GM19238 (cell line): ENCODE measurements around the gene NAPSA.
A peak's percentile ranks its signal among the peaks of the same experiment; 100 is the strongest.
"Not testable (repeated sequence)": the region's sequence is repeated elsewhere in the genome, so short reads cannot be mapped to it uniquely, and the experiment has no call there.

Experiments
- DNase-seq: peaks from one replicate; pipeline ENCODE4 v3.0.0; 2011; ENCODE audit warnings: low spot score; ENCODE audit not compliant: insufficient read length

The NAPSA gene

DNA sequence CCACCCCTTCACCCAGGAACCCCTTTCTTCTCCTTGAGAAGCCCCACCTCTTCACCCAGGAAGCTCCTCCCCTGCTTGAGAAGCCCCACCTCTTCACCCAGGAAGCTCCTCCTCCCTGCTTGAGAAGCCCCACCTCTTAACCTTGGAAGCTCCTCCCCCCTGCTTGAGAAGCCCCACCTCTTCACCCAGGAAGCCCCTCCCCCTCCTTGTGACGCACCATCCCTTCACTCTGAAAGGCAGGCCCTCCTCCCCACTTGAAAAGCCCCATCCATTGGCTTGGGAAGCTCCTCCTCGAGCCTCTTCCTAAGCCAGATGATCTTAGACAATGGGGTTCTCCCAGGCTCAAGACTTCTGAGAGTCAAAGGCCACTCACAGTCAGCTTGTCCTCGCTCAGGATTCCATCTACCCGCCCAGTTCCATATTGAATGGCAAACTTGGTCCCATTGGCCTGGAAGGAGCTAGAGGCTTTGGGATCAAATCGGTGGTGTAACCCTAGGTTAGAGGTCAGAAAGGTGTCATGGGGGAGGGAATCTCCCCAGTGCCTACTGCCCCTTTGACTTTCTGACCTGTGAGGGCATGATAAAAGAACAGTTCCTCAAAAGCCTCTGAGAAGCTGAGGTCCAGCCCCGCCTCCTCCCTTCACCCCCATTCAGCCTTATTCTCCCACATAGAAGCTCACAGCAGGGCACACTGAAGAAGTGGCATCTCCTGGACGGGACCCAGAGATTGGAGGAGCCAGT lies 4.0 kb downstream of the NAPSA start:
- no peak for DNase-seq

DNA sequence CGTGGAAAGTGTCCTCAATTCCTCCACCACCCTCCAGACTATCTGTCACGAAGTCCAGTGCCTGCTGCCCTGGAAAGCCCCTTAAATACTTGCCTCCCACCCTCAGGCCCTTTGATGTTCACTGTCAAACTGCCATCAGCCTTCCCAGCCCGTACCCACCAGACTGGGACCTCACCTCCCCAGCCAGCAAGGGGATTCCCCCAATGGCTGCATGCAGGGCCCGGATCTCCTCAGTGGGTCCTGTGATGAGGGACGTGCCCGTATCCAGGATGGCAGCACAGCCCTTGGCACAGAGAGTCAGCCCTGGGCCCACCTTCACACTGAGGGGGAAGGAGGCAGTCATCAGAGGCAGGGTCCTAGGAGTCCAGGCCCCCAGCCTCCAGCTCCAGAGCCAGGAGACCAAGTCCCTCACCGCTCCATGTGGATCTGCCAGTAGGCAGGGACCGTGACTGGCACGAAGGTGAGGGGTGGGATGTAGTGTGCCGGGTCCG lies 6.1 kb downstream of the NAPSA start:
- DNase-seq = no peak

DNA sequence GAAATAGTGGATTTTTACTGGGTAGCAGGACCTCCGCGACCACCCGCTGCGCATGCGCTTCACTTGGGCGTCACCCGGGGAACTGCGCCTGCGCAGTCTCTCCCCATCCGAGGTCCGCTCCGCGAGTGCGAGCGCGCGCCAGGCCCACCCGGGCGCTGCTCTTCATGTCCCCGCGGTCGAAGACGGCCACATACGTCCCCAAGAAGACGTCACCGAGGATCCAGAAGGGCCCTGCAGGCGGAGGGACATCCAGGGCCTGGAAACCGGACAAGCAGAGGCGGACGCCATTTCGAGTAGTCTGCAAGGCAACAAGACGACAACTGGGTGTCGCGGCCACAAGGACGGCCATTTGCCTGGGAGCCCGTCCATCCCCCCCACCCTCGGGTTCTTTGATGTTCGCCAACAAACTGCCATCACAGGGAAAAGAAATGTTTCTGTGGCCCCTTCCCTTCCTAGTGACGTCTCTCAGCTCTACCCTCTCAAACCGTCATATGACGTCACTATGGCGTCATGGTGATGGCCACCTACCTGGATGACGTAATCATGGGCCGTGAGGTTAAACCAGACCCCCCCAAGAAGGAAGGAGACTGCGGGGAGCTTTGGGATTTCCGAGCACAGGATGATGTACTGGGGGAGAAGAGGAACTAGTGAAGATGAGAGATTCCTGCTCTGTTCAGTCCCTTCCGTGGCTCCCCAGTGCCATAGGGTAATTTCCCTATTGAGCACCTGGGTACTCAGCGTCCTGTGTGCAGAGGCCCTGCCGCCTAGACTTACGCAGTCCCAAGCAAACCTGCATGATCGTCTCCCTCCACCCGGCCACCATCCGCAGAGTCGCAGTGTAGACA lies 6.7 kb downstream of the NAPSA start:
- DNase-seq = peak; percentile 70

DNA sequence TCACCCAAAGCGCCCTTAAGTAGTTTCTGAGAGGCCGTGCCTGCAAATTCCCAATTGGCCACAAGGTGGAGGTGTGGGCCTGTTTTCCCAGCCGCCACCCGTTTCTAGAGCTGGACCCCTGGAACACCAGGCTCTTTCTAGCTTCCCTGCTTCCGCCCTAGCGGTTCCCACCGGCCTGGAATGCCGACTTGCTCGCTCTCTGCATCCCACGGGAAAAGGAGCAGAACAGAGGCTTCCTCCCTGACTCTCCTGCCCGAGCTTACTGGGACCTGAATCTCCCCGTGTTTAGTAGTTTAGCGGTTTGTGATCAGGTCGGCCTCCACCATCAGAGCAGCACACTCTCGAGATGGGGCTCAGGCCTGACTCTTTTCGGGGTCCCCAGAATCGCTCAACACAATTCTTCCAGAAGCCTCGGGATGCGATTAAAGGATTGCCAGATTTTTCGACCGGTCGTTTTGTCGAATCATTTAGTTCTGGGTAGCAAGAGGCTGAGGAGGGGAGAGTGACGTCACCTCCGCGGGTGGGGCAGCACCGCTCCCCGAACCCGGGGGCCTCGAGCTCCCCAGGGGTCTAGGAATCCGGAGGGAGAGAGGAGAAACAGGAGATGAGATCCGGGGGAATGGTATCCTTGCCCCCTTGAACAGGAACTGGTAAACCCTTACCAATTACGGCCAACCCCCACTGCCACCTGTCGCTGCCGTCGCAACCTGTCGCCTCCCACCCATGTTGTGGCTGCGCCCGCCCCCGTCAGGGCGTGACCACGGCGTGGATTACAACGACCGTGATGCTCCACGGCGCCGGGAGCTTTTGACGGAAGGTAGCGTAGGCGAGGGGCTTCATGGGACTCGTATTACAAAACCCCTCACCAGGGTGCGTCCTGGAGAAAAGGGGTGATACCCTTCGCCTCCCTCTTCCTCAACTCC lies 8.0 kb downstream of the NAPSA start:
- DNase-seq = peak; percentile 46

DNA sequence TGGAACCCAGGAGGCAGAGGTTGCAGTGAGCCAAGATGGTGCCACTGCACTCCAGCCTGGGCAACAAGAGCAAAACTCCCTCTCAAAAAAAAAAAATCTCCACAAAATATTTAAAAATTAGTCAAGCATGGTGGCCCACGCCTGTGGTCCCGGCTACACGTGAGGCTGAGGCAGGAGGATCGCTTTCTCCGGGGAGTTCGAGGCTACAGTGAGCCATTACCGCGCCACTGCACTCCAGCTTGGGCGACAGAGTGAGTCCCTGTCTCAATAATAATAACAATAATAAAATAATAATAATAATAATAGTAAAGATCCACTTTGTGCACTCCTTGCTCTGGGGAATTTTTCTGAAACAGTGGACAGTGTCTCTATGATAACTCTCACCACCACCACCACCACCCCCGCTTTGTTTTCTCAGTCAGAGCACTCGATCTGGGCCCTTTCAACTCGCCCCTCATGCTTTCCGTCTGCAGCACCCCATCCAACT lies 8.7 kb downstream of the NAPSA start:
- DNase-seq = no peak

DNA sequence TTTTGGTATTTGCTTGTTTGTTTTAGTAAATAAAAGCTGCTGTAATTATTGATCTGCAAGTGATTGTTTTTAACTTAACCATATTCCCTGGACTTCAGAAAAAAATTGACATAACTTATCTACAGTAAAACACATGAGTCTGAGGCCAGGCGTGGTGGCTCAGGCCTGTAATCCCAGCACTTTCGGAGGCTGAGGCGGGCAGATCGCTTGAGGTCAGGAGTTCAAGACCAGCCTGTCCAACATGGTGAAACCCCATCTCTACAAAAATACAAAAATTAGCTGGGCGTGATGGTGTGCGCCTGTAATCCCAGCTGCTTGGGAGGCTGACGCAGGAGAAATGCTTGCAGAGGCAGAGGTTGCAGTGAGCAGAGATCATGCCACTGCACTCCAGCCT lies 12.0 kb downstream of the NAPSA start:
- not testable (repeated sequence) for DNase-seq

DNA sequence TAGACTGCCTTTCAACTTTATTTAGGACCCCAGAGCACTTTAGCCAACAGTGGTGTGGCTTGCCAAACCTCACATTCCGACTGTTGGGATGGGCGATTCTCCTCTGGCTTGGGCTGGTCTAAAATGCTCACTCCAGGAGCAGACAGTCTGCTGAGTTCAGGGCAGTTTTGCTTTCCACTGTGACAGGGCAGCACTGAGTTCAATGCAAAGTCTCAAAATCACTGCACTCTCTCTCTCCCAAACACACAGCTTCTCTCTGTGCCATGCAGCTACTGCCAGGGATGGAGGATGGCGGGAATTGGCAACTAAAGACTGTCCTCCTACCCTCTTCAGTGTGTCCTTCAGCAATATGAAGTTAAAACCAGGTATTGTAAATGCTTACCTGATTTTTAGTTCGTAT lies 13.2 kb downstream of the NAPSA start:
- DNase-seq = no peak

DNA sequence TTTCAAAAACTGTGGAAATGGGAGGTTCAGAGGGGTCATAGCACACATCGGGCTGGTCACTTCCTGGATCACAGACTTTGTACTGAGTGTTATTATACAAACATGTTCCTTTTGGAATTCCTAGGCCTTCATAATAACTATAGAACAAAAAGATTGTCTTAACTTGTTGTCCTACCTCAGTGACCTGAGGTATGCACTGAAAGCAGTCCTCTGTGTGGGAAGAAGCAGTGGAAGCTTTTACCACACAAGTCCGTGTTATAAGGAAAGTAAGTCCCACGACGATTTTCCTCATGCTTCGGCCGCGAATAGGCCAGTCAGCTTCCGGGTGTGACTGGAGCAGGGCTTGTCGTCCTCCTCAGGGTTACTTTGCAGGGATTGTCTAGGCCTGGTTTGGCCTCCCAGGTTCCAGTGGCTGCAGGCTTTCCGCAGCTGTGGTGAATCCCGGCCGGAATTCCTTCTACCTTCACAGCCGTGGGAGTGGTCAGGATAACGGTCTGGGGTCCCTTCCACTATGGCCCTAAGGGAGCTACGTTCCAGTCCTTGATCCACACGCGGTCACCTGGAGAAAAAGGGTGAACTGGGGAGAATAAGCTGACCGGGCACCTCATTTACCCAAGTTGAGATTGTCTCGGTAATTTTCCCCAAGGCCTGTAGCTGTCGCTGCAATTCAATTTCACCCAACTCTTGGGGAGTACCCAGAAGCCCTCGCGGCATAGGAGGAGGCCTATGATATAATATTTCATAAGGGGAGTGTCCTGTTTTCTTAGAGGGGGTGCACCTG lies 16.0 kb downstream of the NAPSA start:
- no peak for DNase-seq

DNA sequence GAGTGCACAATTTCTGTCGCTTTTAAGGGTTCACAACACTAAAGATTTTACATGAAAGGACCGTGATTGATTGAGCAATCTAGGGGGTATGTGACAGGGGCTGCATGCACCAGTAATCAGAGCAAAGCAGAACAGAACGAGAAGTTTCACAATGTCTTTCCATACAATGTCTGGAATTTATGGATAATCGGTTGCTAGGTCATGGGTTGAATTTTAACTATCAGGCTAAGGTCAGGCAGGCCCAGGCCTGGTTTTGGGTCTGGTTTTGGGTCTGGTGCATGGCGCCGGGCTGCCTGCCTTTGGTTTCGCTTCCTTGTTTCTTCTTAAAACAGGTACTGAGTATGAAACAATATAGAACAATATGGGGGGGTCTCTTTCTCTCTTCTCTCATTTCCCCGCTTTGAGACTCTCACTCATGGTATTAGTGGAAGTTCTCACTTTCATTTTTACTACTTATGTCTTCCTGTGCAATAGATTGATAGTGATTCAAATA lies 18.3 kb downstream of the NAPSA start:
- DNase-seq = not testable (repeated sequence)

DNA sequence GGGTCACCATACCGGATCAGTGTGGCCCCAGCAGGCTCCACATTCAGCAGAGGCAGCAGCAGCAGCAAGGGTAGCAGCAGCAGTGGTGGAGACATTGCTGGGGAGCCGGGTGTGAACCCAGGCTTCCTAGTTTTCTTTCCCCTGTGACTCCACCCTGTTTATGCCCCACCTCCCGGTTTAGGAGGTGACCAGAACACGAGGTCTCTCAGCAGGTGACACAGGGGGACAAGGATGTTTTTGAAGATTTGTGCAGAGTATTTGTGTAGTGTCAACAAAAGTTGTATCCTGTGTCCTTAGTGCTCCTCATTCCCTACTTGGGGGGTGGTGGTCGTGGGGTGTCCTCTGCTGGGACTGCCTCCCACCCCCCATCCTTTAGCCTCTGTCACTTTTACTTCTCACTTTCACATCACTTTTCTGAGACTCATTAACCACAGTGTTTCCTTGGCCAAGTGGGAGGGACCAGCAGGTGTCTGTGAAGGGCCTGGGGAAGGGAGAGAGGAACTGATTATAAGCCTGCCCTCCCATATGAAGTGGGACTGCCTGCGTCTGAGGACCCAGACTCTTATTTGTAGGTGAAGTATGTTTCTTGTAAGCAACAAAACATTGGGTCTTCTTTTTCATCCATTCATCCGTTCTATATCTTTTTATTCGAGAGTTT lies 20.6 kb downstream of the NAPSA start:
- DNase-seq = no peak

DNA sequence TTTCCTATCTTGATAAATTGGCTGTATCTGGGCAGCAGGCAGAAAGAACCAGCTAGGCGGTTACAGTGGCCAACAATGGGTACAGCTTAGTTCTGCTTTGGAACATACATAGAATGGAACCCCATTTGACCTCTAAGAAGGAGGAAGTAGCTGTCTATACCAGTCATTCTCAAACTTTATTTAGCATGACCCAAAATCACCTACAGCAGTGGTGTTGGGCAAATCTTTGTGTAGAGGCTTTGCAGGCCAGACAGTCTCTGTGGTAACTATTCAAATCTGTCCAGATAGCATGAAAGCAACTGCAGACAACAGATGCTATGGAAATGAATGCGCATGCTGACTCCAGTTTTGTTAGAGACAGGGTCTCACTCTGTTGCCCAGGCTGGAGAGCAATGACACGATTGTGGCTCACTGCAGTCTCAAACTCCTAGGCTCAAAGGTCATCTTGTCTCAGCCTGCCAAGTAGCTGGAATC lies 24.3 kb downstream of the NAPSA start:
- DNase-seq = no peak

DNA sequence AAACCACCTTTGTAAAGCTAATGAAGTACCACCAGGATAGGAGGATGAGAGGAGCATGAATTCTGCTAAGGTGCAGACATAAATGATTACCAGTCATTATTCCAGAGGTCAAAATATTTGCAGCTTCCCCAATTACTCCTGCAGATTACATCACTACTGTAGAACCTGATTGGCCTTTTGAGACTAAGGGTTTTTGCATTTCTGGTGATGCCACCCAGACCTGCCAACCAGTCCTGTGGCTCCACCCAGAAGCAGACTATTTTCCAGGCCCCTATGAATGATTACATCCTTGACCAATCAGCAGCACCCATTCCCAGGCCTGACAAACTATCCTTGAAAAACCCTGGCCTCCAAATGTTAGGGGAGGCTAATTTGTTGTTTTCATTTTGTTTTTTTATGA lies 25.1 kb downstream of the NAPSA start:
- DNase-seq = no peak

DNA sequence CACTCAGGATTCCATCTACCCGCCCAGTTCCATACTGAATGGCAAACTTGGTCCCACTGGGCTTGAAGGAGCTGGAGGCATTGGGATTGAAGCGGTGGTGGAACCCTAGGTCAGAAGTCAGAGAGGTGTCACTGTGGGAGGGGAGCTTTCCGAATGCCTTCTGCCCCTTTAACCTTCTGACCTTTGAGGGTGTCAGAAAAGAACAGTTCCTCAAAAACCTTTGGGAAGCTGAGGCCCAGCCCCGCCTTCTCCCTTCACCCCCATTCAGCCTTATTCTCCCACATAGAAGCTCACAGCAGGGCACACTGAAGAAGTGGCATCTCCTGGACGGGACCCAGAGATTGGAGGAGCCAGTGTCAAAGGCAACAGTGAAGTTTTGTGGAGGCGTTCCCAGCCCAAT lies 28.4 kb downstream of the NAPSA start:
- DNase-seq = not testable (repeated sequence)

DNA sequence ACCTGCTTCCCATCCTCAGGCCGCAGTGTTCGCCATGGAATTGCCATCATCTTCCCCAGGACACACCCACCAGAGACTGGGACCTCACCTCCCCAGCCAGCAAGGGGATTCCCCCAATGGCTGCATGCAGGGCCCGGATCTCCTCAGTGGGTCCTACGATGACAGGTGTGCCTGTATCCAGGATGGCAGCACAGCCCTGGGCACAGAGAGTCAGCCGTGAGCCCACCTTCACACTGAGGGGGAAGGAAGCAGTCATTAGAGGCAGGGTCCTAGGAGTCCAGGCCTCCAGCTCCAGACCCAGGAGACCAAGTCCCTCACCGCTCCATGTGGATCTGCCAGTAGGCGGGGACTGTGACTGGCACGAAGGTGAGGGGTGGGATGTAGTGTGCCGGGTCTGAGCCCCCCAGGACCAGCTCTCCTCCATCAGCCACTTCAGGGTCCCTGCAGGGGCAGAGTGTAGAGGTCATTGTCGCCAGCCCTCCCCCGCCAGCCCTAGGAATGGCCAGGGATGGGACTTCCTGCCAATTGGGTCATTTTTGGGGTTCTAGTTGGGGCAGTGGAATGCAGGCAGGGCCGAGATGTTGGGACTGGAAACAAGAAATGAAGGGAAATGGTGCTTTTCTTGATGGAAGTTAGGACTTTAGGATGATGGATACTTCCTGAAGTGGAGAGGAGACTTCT lies 30.6 kb downstream of the NAPSA start:
- DNase-seq = no peak

DNA sequence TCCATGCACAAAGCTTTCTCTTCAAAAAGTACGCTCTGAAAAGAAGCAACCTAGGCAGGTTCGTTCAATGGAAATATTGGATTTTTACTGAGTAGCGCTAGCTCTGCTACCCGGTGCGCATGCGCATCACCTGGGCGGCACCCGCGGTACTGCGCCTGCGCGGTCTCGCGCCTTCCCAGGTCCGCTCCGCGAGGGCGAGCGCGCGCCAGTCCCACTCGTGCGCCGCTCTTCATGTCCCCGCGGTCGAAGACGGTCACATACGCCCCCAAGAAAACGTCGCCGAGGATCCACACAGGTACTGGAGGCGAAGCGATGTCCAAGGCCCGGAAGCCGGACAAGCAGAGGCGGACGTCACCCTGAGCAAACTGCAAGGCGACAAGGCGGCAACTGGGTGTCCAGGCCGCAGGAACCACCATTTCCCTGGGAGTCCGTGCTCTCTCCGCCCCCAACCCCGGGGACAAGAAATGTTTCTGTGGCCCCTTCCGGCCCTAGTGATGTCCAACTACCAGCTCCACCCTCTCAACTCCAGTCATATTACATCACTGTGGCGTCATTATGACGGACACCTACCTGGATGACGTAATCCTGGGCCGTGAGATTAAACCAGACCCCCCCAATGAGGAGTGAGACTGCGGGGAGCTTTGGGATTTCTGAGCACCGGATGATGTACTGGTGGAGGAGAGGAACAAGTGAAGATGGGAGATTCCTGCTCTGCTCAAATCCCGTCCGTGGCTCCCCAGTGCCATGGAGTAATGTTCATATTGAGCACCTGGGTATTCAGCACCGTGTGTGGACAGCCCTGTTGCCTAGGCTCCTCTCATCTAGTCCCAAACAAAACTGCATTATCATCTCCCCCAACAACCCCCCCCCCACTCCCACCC lies 31.5 kb downstream of the NAPSA start:
- peak; percentile 82 for DNase-seq

DNA sequence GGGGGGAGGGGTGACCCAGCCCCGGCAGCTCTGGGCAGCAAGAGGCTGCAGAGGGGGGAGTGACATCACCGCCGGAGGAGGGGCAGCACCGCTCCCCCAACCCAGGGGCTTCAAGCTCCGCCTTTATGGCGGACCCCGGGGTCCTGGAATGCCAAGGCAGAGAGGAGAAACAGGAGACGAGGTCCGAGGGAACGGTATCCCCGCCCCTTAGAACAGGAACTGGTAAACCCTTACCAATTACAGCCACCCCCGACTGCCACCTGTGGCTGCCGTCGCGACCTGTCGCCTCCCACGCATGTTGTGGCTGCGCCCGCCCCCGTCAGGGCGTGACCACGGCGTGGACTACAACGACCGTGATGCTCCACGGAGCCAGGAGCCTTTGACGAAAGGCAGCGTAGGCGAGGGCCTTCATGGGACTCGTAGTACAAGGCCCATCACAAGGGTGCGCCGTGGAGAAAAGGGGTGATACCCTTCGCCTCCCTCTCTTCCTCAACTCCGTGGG lies 32.2 kb downstream of the NAPSA start:
- peak; percentile 74 for DNase-seq

DNA sequence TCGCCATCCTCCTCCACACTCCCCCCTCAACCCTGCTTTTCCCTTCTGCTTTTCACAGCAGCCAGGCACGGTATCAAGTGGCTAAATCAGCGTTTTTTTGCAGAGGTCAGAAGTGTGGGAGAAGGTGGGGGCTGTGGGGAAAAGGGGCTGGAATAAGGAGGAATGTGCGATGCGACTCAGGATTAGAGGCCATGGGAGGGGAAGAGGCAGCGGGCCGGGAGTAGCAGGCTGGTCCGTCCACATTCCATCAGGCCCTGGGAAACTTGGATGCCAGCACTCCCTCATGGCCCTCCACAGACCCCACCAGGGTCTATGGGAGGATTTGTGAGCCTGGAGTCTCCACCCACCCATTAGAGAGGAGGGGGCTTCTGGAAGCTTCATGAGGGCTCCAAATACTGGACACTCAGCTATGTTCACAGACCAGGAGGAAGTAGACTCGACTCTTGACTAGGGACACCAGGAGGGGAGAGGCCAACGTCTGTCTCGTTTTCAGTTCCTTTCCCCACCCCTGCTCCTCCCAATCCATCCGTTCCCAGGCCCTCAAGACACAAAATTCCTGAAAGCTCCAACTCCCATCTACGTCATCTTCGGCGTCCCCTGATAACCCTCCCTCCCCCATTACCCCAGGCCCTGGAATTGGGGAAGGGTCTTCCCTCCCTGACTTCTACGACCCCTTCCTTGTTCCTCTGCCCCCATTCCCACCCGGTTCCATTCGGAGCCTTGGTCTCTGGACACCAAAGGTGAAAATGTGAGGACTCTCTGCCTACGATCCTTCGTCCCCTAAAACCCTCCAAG lies 33.0 kb downstream of the NAPSA start:
- DNase-seq = no peak
